ENCODE data around the gene COL4A2. TPM values are rescaled to one million over a fixed set of nuclear protein-coding genes. Genes with fewer than 3 reads are reported as not detected.

The COL4A2 gene
- total and polyA plus RNA-seq, 11 donors, result 92.4 to 377 (median 166) TPM

DNA sequence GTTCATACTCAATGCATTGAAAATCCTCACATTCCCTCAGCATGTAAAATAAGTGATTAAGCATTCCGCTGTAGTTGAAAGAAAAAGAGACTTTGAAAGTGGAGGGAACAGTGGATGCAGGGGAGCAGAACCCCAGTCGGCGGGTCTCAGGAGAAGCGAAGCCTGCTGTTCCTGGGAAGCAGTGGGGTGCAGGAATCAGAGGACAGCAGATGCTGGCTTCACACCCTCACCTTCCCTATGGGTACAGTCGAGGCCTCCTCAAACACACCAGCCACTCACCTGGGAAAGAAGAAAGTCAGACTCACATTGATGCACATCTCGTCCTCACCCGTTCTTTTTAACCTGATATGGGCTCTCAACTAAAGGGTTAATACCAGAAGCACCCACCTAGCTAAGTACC lies 38.2 kb downstream of the COL4A2 start:
- Histone ChIP-seq H3K9me3 (no peaks in the 10 kb centered on the region), H3K36me3 (no peaks in the 10 kb centered on the region), H3K27ac (peak overlapping the region in 1 of 12 donors; percentile 95), H3K27me3 (no peaks in the 10 kb centered on the region), H3K4me3 (no peak overlapping the region), H3K4me1 (peaks cover 29 to 76% (median 57%) of the 10 kb centered on the region in 12 donors)
- DNase-seq (no peak), ATAC-seq (no peak)
- TF ChIP-seq POLR2A (IDR thresholded peaks at IDR 0.05), result no peak
- TF ChIP-seq, protein P1, sequence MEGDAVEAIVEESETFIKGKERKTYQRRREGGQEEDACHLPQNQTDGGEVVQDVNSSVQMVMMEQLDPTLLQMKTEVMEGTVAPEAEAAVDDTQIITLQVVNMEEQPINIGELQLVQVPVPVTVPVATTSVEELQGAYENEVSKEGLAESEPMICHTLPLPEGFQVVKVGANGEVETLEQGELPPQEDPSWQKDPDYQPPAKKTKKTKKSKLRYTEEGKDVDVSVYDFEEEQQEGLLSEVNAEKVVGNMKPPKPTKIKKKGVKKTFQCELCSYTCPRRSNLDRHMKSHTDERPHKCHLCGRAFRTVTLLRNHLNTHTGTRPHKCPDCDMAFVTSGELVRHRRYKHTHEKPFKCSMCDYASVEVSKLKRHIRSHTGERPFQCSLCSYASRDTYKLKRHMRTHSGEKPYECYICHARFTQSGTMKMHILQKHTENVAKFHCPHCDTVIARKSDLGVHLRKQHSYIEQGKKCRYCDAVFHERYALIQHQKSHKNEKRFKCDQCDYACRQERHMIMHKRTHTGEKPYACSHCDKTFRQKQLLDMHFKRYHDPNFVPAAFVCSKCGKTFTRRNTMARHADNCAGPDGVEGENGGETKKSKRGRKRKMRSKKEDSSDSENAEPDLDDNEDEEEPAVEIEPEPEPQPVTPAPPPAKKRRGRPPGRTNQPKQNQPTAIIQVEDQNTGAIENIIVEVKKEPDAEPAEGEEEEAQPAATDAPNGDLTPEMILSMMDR (IDR thresholded peaks at IDR 0.05), result no peak
- intact Hi-C loops (cut with DNase I), result loop anchor here in 1 of 10 donors (5.0 kb wide), 1 partner anchor 38 kb away; the partner anchor contains the start of genes COL4A1 and COL4A2
- WGBS, 4 donors, result 88 to 95% (median 92%) methylated on average over 7 of the region's 7 CpGs

DNA sequence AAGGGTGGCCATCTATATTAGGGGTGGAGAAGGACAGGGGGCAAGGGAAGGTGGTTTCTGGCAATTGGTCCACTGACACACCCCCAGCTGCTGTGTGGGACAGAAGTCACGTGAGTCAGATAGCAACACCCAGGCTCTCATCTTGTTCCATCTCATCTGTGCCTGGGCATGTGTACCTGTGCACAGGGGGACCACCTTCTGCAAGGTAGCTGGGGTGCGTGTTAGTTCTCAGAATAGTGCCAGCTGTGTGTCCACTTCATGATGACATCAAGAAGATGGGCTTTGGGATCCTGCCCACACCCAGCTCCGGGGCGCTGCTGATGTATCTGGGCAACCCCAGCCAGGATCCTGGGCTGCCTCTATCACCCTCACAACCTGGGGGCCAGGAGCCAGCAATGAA lies 38.6 kb downstream of the COL4A2 start:
- H3K36me3 ChIP-seq, result no peaks in the 10 kb centered on the region
- H3K27me3 ChIP-seq, result no peaks in the 10 kb centered on the region
- TF ChIP-seq, protein P1 (IDR thresholded peaks at IDR 0.05), result no peak
- TF ChIP-seq POLR2A (IDR thresholded peaks at IDR 0.05), result no peak
- H3K9me3 ChIP-seq, result no peaks in the 10 kb centered on the region
- DNase-seq, result no peak
- H3K4me3 ChIP-seq, result no peak overlapping the region
- peak overlapping the region in 2 of 12 donors; percentile 6 to 95 for H3K27ac ChIP-seq
- 70 to 84% (median 79%) methylated on average over 4 of the region's 4 CpGs for whole genome bisulfite sequencing, 4 donors
- intact Hi-C loops (cut with DNase I), result loop anchor here in 1 of 10 donors (5.0 kb wide), 1 partner anchor 38 kb away; the partner anchor contains the start of genes COL4A1 and COL4A2
- H3K4me1 ChIP-seq, result peaks cover 26 to 76% (median 57%) of the 10 kb centered on the region in 12 donors
- no peak for ATAC-seq

DNA sequence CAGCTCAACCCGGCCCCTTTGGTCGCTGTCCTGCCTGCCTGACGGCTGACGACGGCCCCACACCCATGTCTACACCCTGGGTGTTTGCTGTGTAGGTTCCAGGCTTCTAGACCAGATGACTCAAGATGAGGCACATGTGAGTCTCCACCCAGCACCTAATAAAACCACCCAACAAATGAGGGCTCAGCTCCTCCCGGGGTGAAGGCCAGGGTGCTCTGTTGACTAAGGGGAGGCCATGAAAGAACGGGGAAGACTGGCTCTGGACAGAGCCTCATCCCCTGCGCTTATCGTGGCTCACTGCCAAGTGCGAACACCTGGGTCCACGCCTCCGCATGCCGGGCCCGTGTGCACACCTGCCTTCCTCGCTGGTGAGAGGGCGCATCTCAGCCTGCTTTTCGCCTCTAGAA lies 39.6 kb downstream of the COL4A2 start:
- Histone ChIP-seq H3K4me1 (peaks cover 18 to 74% (median 51%) of the 10 kb centered on the region in 12 donors), H3K36me3 (no peaks in the 10 kb centered on the region), H3K27me3 (no peaks in the 10 kb centered on the region), H3K4me3 (no peak overlapping the region), H3K27ac (peak overlapping the region in 6 of 12 donors; percentile 39 to 95 (median 67)), H3K9me3 (no peaks in the 10 kb centered on the region)
- TF ChIP-seq, protein P1 (IDR thresholded peaks at IDR 0.05), result no peak
- no peak for TF ChIP-seq POLR2A (IDR thresholded peaks at IDR 0.05)
- intact Hi-C loops (cut with DNase I), result loop anchor here in 1 of 10 donors (5.0 kb wide), 1 partner anchor 39 kb away; the partner anchor contains the start of genes COL4A1 and COL4A2
- ATAC-seq (no peak), DNase-seq (no peak)
- WGBS, 4 donors, result 89 to 94% (median 91%) methylated on average over 17 of the region's 17 CpGs

DNA sequence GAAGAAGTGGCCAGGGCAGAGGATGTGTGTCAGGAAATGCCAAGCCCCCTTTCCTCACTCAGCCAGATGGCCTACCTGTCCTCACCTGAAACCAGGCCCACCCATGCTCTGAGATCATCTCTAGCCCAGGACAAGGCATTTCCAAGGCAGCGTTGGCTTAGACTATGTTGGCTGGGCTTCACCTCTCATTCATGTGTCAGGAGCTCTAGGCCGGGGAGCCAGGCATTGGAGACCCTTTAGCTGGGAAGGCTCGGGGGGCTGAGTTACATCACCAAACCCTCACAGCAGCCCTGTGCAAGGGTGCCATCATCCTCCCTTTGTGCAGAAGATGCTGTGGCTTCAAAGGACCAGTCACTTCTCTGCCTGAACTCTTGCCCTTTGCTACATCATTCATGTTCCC lies 40.0 kb downstream of the COL4A2 start:
- Histone ChIP-seq H3K27ac (peak overlapping the region in 11 of 12 donors; percentile 27 to 95 (median 56)), H3K27me3 (no peaks in the 10 kb centered on the region), H3K36me3 (no peaks in the 10 kb centered on the region), H3K9me3 (no peaks in the 10 kb centered on the region), H3K4me3 (no peak overlapping the region), H3K4me1 (peaks cover 14 to 74% (median 47%) of the 10 kb centered on the region in 12 donors)
- no peak for DNase-seq
- peak in 1 of 4 donors; percentile 1 for ATAC-seq
- intact Hi-C loops (cut with DNase I), result loop anchor here in 1 of 10 donors (5.0 kb wide), 1 partner anchor 40 kb away; the partner anchor contains the start of genes COL4A1 and COL4A2
- WGBS, 4 donors, result 68 to 74% (median 70%) methylated on average over 3 of the region's 3 CpGs
- TF ChIP-seq POLR2A (IDR thresholded peaks at IDR 0.05), result no peak
- TF ChIP-seq, protein P1 (IDR thresholded peaks at IDR 0.05), result no peak
